GM12878 (cell line): Measurements from ENCODE around the gene APCDD1. TPM values are rescaled to one million over a fixed set of nuclear protein-coding genes. Genes with fewer than 3 reads are reported as not detected.

Experiments
- ATAC-seq: fragments of 200-7000 bp; cut with Tn5 transposase; 3 replicates; pipeline ENCODE4 v1.9.1; 2020; ENCODE audit warnings: mild to moderate bottlenecking, moderate library complexity
- BruUV-seq: library from RNA; stranded (reverse); fragments of 400-500 nt; replicated peaks from 2 replicates; lab custom pipeline; 2021; lab: Mats Ljungman, UMichigan
- CTCF ChIA-PET: fragments of 300-600 bp; sonication (Branson Sonifier 250); formaldehyde crosslinking; extraction: SDS; loops from one replicate; lab custom pipeline; 2021; ENCODE audit warnings: inconsistent platforms; lab: Yijun Ruan, JAX
- POLR2A ChIA-PET: fragments of 350-600 bp; formaldehyde crosslinking; extraction: SDS; loops from one replicate; lab custom pipeline; 2021; ENCODE audit warnings: inconsistent platforms; lab: Charles Lee
- RAD21 ChIA-PET: fragments of 300-600 bp; sonication (Branson Sonifier 250); formaldehyde crosslinking; loops from one replicate; lab custom pipeline; 2023; ENCODE audit warnings: antibody characterized with exemption; ENCODE audit not compliant: unreplicated experiment; lab: Charles Lee
- SMC1A ChIA-PET: fragments of 300-600 bp; sonication (Branson Sonifier 250); formaldehyde crosslinking; loops from one replicate; lab custom pipeline; 2023; ENCODE audit not compliant: unreplicated experiment, uncharacterized antibody; lab: Charles Lee
- DNase-seq: peaks from one replicate; pipeline ENCODE4 v3.0.0-alpha.2; 2011; ENCODE audit warnings: low read depth, low spot score
- FAIRE-seq: peaks from 3 replicates; lab custom pipeline; 2011; peaks lifted over from hg19 to GRCh38; lab: Jason Lieb, UNC
- H2AFZ ChIP-seq: 2 replicates; pipeline ENCODE4 v1.6.0; 2011; ENCODE audit warnings: low read depth, low read length, control low read depth; ENCODE audit not compliant: control insufficient read depth
- H3K27ac ChIP-seq: 2 replicates; pipeline ENCODE4 v1.5.1; 2011; ENCODE audit warnings: control low read depth; ENCODE audit not compliant: control insufficient read depth, insufficient read depth
- H3K27me3 ChIP-seq, 2 experiments: replicated peaks in 1 of 2; 2 replicates each; pipeline versions ENCODE4 v1.6.0 to v1.6.1; 2011; ENCODE audit warnings: low read length in 1 of 2; ENCODE audit not compliant: control insufficient read depth in 2 of 2, insufficient read depth in 2 of 2
- H3K36me3 ChIP-seq, 2 experiments: 2 replicates each; pipeline ENCODE4 v1.5.1; 2011; ENCODE audit warnings: low read length in 1 of 2; ENCODE audit not compliant: control insufficient read depth in 2 of 2, insufficient read depth in 2 of 2
- H3K4me1 ChIP-seq: 2 replicates; pipeline ENCODE4 v1.6.1; 2011; ENCODE audit warnings: mild to moderate bottlenecking, low read length, moderate library complexity, mixed read lengths; ENCODE audit not compliant: control insufficient read depth, insufficient read depth
- H3K4me2 ChIP-seq: 2 replicates; pipeline ENCODE4 v1.6.0; 2011; ENCODE audit warnings: control low read depth; ENCODE audit not compliant: control insufficient read depth, insufficient read depth
- H3K4me3 ChIP-seq: fragments of 200-600 bp; sonication (generic); 2 replicates; pipeline ENCODE4 v1.5.1; 2016
- H3K79me2 ChIP-seq: 2 replicates; pipeline ENCODE4 v1.6.0; 2011; ENCODE audit warnings: low read length; ENCODE audit not compliant: control insufficient read depth, insufficient read depth
- H3K9ac ChIP-seq: 2 replicates; pipeline ENCODE4 v1.8.0; 2011; ENCODE audit warnings: low read length, control low read depth, mixed read lengths; ENCODE audit not compliant: control insufficient read depth, insufficient read depth
- H3K9me3 ChIP-seq: replicated peaks from 3 replicates; pipeline ENCODE4 v1.5.1; 2011; ENCODE audit warnings: mild to moderate bottlenecking, low read length; ENCODE audit not compliant: control insufficient read depth, insufficient read depth
- H4K20me1 ChIP-seq: 2 replicates; pipeline ENCODE4 v1.6.0; 2011; ENCODE audit not compliant: control insufficient read depth, insufficient read depth
- BCLAF1 ChIP-seq: fragments of 450-650 bp; IDR thresholded peaks from 2 replicates; pipeline ENCODE4 v1.6.1; 2017; ENCODE audit warnings: antibody characterized with exemption, mild to moderate bottlenecking, moderate library complexity
- BRCA1 ChIP-seq: IDR thresholded peaks from 2 replicates; pipeline ENCODE4 v1.6.1; 2011; ENCODE audit warnings: low read depth, low read length, improper control_type of control experiment
- CBFB ChIP-seq: IDR thresholded peaks from 2 replicates; pipeline ENCODE4 v1.6.1; 2016; ENCODE audit warnings: antibody characterized with exemption, low read depth
- CUX1 ChIP-seq: IDR thresholded peaks from 2 replicates; pipeline ENCODE4 v1.6.1; 2012; ENCODE audit warnings: improper control_type of control experiment, low read depth, low read length; ENCODE audit not compliant: insufficient replicate concordance
- HCFC1 ChIP-seq: fragments of 150-350 bp; IDR thresholded peaks from 2 replicates; pipeline ENCODE4 v1.6.1; 2014; ENCODE audit warnings: low read length
- KAT2A ChIP-seq: conservative IDR thresholded peaks from 2 replicates; pipeline ENCODE4 v1.6.1; 2011; ENCODE audit warnings: low read depth, low read length; ENCODE audit not compliant: control insufficient read depth
- MLLT1 ChIP-seq: fragments of 450-650 bp; IDR thresholded peaks from 2 replicates; pipeline ENCODE4 v1.6.1; 2016; ENCODE audit warnings: mild to moderate bottlenecking
- RELB ChIP-seq: fragments of 450-650 bp; IDR thresholded peaks from 2 replicates; pipeline ENCODE4 v1.6.1; 2017; ENCODE audit warnings: low read depth, mild to moderate bottlenecking, moderate library complexity
- YBX1 ChIP-seq: fragments of 450-650 bp; IDR thresholded peaks from 2 replicates; pipeline ENCODE4 v1.6.1; 2016; ENCODE audit warnings: antibody characterized with exemption
- YY1 ChIP-seq: IDR thresholded peaks from 2 replicates; pipeline ENCODE4 v1.6.1; 2011; ENCODE audit warnings: low read depth, mild to moderate bottlenecking, low read length
- WGBS: methylation state at CpG from one replicate; pipeline ENCODE4 v1.1.6; 2016; ENCODE audit warnings: low lambda C conversion rate; ENCODE audit not compliant: insufficient replicate concordance, insufficient coverage; ENCODE audit errors: missing lambda C conversion rate; 5-methylcytosine and 5-hydroxymethylcytosine counted together
- in situ Hi-C: fragments of 300-500 bp; cut with MboI; formaldehyde crosslinking; loops from 9 replicates; pipeline ENCODE4 v1.14.3; 2018; ENCODE audit warnings: mixed read lengths
- intact Hi-C: fragments of 100-400 bp; cut with micrococcal nuclease; formaldehyde crosslinking; loops from one replicate; pipeline ENCODE4 v1.14.2; 2022; ENCODE audit not compliant: unreplicated experiment
- polyA plus RNA-seq, 11 experiments: library from polyadenylated mRNA; depleted of rRNA in 4 of 11; unstranded in 6 of 11; stranded (reverse) in 5 of 11; fragments of >200 nt; fragmentation: Nextera tagmentation in 4 of 11; fragmentation: Illumina TruSeq in 1 of 11; extraction: Ambion mirVana in 4 of 11; extraction: Trizol in 1 of 11; gene quantifications; 1 replicate in 1 of 11; 2 replicates in 10 of 11; pipeline versions ENCODE4 v1.2.1 to v1.2.3, GENCODE V29; 2011 to 2016; ENCODE audit warnings: inconsistent platforms in 2 of 11, missing spikeins in 2 of 11, low read depth in 1 of 11
- total RNA-seq, 4 experiments: library from RNA; depleted of rRNA in 3 of 4; stranded (reverse); fragments of >200 nt in 3 of 4; fragmentation: Illumina TruSeq in 1 of 4; extraction: Trizol in 1 of 4; gene quantifications; 2 replicates each; pipeline versions ENCODE4 v1.2.1 to v1.2.3, GENCODE V29; 2013 to 2021

Gene APCDD1
- total and polyA plus RNA-seq, 10 of the 15 experiments (the other 5 are each of a cell fraction or from before 2014, with no cell fraction given), result not detected

GRCh38 chr18:10518595-10519255, 64.3 kb downstream of the APCDD1 start:
- H3K36me3 ChIP-seq, result no peaks in the 10 kb centered on the region
- DNase-seq (no peak), ATAC-seq (peak; percentile 40; the same call in 2 of the 3 replicates), FAIRE-seq (no peak)
- H3K4me1 ChIP-seq, result no peaks in the 10 kb centered on the region
- ChIA-PET RAD21 (interaction anchor here (1.1 to 5.0 kb wide), 8 partner anchors 14 to 636 kb away, joined by 3 to 53 read pairs (median 6); no protein-coding TSS in a partner anchor), SMC1A (interaction anchor here (0.7 to 4.9 kb wide), 18 partner anchors 16 to 556 kb away, joined by 3 to 76 read pairs (median 4); no protein-coding TSS in a partner anchor), POLR2A (no interaction called here), CTCF (interaction anchor here (0.7 to 5.0 kb wide), 20 partner anchors 10 to 955 kb away, joined by 3 to 109 read pairs (median 4); no protein-coding TSS in a partner anchor)
- no peak overlapping the region for H3K4me3 ChIP-seq
- no peak overlapping the region for H3K4me2 ChIP-seq
- H3K79me2 ChIP-seq, result no peaks in the 10 kb centered on the region
- 36% methylated on average over 11 of the region's 12 CpGs for WGBS
- H3K9me3 ChIP-seq, result no peaks in the 10 kb centered on the region
- BruUV-seq, result no TSS peak
- H4K20me1 ChIP-seq, result no peaks in the 10 kb centered on the region
- in situ Hi-C loops, result loop anchor here (5.0 kb wide), 1 partner anchor 51 kb away; no protein-coding TSS in a partner anchor
- H3K27ac ChIP-seq, result no peak overlapping the region
- H3K9ac ChIP-seq, result no peak overlapping the region
- intact Hi-C loops, result no loop called here
- no peak overlapping the region for H2AFZ ChIP-seq
- H3K27me3 ChIP-seq, result peaks cover 3 to 5% of the 10 kb centered on the region in 2 experiments; a peak in 1 of 4 replicates
- TF ChIP-seq HCFC1 (no peak), YBX1 (no peak), CUX1 (no peak), KAT2A (no peak), BCLAF1 (no peak), YY1 (no peak), MLLT1 (no peak), CBFB (no peak), RELB (no peak), BRCA1 (no peak)
